ENCODE data around the gene ATP6V0E1. TPM values are rescaled to one million over a fixed set of nuclear protein-coding genes. Genes with fewer than 3 reads are reported as not detected.
A peak's percentile ranks its signal among the peaks of the same experiment; 100 is the strongest.

Gene ATP6V0E1
- total RNA-seq, 1 experiment from 2014 or later = 84.6 TPM

GRCh38 chr5:172957458-172957857, 26.1 kb upstream of the ATP6V0E1 start:
- TF ChIP-seq EZH2phosphoT487 (IDR thresholded peaks at IDR 0.05; ENCODE audit: borderline replicate concordance) (no peak), FOSL1 (IDR thresholded peaks at IDR 0.05; ENCODE audit: low read depth) (no peak), SRF (IDR thresholded peaks at IDR 0.05; ENCODE audit: low read depth) (no peak), ZFX (IDR thresholded peaks at IDR 0.05) (no peak), YY1 (IDR thresholded peaks at IDR 0.05; ENCODE audit: extremely low read depth, insufficient replicate concordance, low read depth, low read length) (no peak), SP1 (IDR thresholded peaks at IDR 0.05; ENCODE audit: low read depth) (no peak), ELF1 (IDR thresholded peaks at IDR 0.05; ENCODE audit: borderline replicate concordance, low read depth) (no peak), TCF7L2 (IDR thresholded peaks at IDR 0.05; ENCODE audit: borderline replicate concordance, extremely low read depth, insufficient read depth, insufficient read length) (no peak), CTCF (IDR thresholded peaks at IDR 0.05 in 2 of 3, conservative IDR thresholded peaks at IDR 0.05 in 1 of 3; ENCODE audit: borderline replicate concordance in 1 of 3, insufficient read depth in 1 of 3, low read depth in 2 of 3, low read length in 2 of 3) (no peak)

More at GRCh38 chr5:172957458-172957857, 26.1 kb upstream of the ATP6V0E1 start:
- intact Hi-C loops (cut with micrococcal nuclease) = no loop called here
- peaks cover 28% of the 10 kb centered on the region for H3K79me2 ChIP-seq (ENCODE audit: insufficient read depth, low read length)
- no peak overlapping the region for H3K9ac ChIP-seq (ENCODE audit: low read length)
- H2AFZ ChIP-seq (ENCODE audit: low read depth, low read length, poor library complexity, severe bottlenecking) = no peak overlapping the region
- no peaks in the 10 kb centered on the region for H4K20me1 ChIP-seq (ENCODE audit: insufficient read depth)
- ChIA-PET POLR2A (no interaction called here), CTCF (no interaction called here), RAD21 (ENCODE audit: low non-redundant PET in 1 of 2, low total read pairs in 2 of 2, uncharacterized antibody in 2 of 2, unreplicated experiment in 2 of 2) (interaction anchor here in 1 of 2 experiments (1.6 kb wide), 1 partner anchor 243 kb away, joined by 3 read pairs; no protein-coding TSS in a partner anchor)
- H3K27me3 ChIP-seq (ENCODE audit: insufficient read depth, low read length) = no peaks in the 10 kb centered on the region
- H3K9me2 ChIP-seq (ENCODE audit: insufficient read depth) = no peaks in the 10 kb centered on the region
- peaks cover 7 to 50% of the 10 kb centered on the region in 2 experiments for H3K4me1 ChIP-seq (ENCODE audit: control insufficient read depth in 1 of 2, insufficient read depth in 2 of 2, low read length in 2 of 2)
- peak overlapping the region; percentile 100; the same call in 1 of the 2 replicates for H3K4me2 ChIP-seq (ENCODE audit: low read length)
- H3K4me3 ChIP-seq (replicated peaks in 1 of 2; ENCODE audit: low read depth in 1 of 2, low read length in 2 of 2) = no peak overlapping the region
- BruUV-seq (replicated peaks) = no TSS peak
- DNase-seq (ENCODE audit: low read depth, low spot score) (no peak), ATAC-seq (no peak)
- no peak overlapping the region for H3K27ac ChIP-seq (ENCODE audit: low read depth, low read length)
- peaks cover 0 to 3% of the 10 kb centered on the region in 2 experiments; a peak in 1 of 4 replicates for H3K36me3 ChIP-seq (ENCODE audit: control insufficient read depth in 1 of 2, insufficient read depth in 2 of 2, low read length in 2 of 2)
- H3K9me3 ChIP-seq (ENCODE audit: control insufficient read depth in 1 of 2, insufficient read depth in 1 of 2, low read depth in 1 of 2, low read length in 2 of 2) = no peaks in the 10 kb centered on the region

All from HCT116 (cell line).